ENCODE results near the gene MITF. TPM values are rescaled to one million over a fixed set of nuclear protein-coding genes. Genes with fewer than 3 reads are reported as not detected.

The MITF gene
- total RNA-seq, 1 experiment from 2014 or later = 1.9 TPM

DNA sequence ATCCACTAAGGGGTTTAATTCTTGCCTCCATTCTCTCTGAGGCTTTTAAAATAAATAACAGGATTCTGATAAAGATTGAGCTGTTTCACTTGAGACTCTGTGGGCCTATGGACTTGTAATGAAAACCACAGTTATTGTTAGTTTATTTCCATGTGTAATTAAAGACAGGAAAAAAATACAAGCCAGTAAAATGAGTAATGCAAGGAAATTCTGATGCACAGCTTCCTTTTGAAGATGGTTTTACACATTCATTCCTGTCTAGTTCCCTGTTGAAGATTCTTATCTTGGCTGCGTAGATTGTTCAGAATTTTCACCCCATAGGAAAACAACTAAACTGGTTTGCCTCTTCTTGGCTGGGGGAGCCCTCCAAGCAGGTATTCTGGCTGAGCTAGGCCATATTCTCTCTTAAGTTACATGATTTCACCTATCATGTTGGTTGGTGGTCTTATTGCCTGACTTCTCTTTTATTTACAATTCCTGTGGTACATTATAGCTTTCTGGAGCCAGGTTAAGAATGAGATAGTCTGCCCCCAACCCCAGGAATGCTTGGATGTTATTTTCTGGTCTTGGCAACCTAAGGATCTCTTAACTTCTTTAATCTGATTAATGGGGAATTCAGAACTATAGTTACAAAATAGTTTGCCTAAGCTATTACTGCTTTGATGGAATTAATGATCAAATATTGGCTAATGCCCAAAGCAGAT lies 67.6 kb downstream of the MITF start:
- H3K27ac ChIP-seq (ENCODE audit: low read depth, low read length) = no peak overlapping the region
- no peak for TF ChIP-seq ELF1 (IDR thresholded peaks at IDR 0.05; ENCODE audit: borderline replicate concordance, low read depth)
- TF ChIP-seq ATF3 (IDR thresholded peaks at IDR 0.05) = no peak
- no peak for TF ChIP-seq EZH2phosphoT487 (IDR thresholded peaks at IDR 0.05; ENCODE audit: borderline replicate concordance)
- no peak for TF ChIP-seq YY1 (IDR thresholded peaks at IDR 0.05; ENCODE audit: extremely low read depth, insufficient replicate concordance, low read depth, low read length)
- no peak for TF ChIP-seq SIN3A (IDR thresholded peaks at IDR 0.05; ENCODE audit: low read depth)
- no peak for TF ChIP-seq POLR2AphosphoS5 (IDR thresholded peaks at IDR 0.05; ENCODE audit: low read depth, low read length)
- TF ChIP-seq, protein P1, sequence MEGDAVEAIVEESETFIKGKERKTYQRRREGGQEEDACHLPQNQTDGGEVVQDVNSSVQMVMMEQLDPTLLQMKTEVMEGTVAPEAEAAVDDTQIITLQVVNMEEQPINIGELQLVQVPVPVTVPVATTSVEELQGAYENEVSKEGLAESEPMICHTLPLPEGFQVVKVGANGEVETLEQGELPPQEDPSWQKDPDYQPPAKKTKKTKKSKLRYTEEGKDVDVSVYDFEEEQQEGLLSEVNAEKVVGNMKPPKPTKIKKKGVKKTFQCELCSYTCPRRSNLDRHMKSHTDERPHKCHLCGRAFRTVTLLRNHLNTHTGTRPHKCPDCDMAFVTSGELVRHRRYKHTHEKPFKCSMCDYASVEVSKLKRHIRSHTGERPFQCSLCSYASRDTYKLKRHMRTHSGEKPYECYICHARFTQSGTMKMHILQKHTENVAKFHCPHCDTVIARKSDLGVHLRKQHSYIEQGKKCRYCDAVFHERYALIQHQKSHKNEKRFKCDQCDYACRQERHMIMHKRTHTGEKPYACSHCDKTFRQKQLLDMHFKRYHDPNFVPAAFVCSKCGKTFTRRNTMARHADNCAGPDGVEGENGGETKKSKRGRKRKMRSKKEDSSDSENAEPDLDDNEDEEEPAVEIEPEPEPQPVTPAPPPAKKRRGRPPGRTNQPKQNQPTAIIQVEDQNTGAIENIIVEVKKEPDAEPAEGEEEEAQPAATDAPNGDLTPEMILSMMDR (IDR thresholded peaks at IDR 0.05 in 2 of 3, conservative IDR thresholded peaks at IDR 0.05 in 1 of 3; ENCODE audit: borderline replicate concordance in 1 of 3, insufficient read depth in 1 of 3, low read depth in 2 of 3, low read length in 2 of 3) = no peak
- TF ChIP-seq TCF7L2 (IDR thresholded peaks at IDR 0.05; ENCODE audit: borderline replicate concordance, extremely low read depth, insufficient read depth, insufficient read length) = no peak
- TF ChIP-seq RAD21 (IDR thresholded peaks at IDR 0.05; ENCODE audit: low read depth) = no peak
- TF ChIP-seq SP1 (IDR thresholded peaks at IDR 0.05; ENCODE audit: low read depth) = no peak
- TF ChIP-seq, protein P2, sequence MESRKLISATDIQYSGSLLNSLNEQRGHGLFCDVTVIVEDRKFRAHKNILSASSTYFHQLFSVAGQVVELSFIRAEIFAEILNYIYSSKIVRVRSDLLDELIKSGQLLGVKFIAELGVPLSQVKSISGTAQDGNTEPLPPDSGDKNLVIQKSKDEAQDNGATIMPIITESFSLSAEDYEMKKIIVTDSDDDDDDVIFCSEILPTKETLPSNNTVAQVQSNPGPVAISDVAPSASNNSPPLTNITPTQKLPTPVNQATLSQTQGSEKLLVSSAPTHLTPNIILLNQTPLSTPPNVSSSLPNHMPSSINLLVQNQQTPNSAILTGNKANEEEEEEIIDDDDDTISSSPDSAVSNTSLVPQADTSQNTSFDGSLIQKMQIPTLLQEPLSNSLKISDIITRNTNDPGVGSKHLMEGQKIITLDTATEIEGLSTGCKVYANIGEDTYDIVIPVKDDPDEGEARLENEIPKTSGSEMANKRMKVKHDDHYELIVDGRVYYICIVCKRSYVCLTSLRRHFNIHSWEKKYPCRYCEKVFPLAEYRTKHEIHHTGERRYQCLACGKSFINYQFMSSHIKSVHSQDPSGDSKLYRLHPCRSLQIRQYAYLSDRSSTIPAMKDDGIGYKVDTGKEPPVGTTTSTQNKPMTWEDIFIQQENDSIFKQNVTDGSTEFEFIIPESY (IDR thresholded peaks at IDR 0.05; ENCODE audit: extremely low read depth, insufficient replicate concordance, low read length) = no peak
- no peak for TF ChIP-seq CBX3 (IDR thresholded peaks at IDR 0.05; ENCODE audit: low read depth)
- ATAC-seq = no peak
- no peak overlapping the region for H3K9ac ChIP-seq (ENCODE audit: low read length)
- H3K79me2 ChIP-seq (ENCODE audit: insufficient read depth, low read length) = no peaks in the 10 kb centered on the region
- no TSS peak for BruUV-seq (replicated peaks)
- H3K9me2 ChIP-seq (ENCODE audit: insufficient read depth) = no peaks in the 10 kb centered on the region
- no peaks in the 10 kb centered on the region for H3K9me3 ChIP-seq (ENCODE audit: control insufficient read depth in 1 of 2, insufficient read depth in 1 of 2, low read depth in 1 of 2, low read length in 2 of 2)
- H3K36me3 ChIP-seq (ENCODE audit: control insufficient read depth in 1 of 2, insufficient read depth in 2 of 2, low read length in 2 of 2) = no peaks in the 10 kb centered on the region
- no peaks in the 10 kb centered on the region for H3K4me1 ChIP-seq (ENCODE audit: control insufficient read depth in 1 of 2, insufficient read depth in 2 of 2, low read length in 2 of 2)
- no peak overlapping the region for H3K4me3 ChIP-seq (replicated peaks in 1 of 2; ENCODE audit: low read depth in 1 of 2, low read length in 2 of 2)
- no peaks in the 10 kb centered on the region for H3K27me3 ChIP-seq (ENCODE audit: insufficient read depth, low read length)
- H3K4me2 ChIP-seq (ENCODE audit: low read length) = no peak overlapping the region
- no peak overlapping the region for H2AFZ ChIP-seq (ENCODE audit: low read depth, low read length, poor library complexity, severe bottlenecking)
- ChIA-PET RAD21 (ENCODE audit: low non-redundant PET in 1 of 2, low total read pairs in 2 of 2, uncharacterized antibody in 2 of 2, unreplicated experiment in 2 of 2) (no interaction called here), POLR2A (no interaction called here), CTCF (no interaction called here)
- intact Hi-C loops (cut with micrococcal nuclease) = no loop called here
- no peak for DNase-seq (ENCODE audit: low read depth, low spot score)
- H4K20me1 ChIP-seq (ENCODE audit: insufficient read depth) = no peaks in the 10 kb centered on the region

All from HCT116 (cell line).